GM12878 (cell line): Measurements from ENCODE around the gene TOP2B. TPM values are rescaled to one million over a fixed set of nuclear protein-coding genes. Genes with fewer than 3 reads are reported as not detected.
A peak's percentile ranks its signal among the peaks of the same experiment; 100 is the strongest.

Experiments used
- ATAC-seq: fragments of 200-7000 bp; cut with Tn5 transposase; 3 replicates; pipeline ENCODE4 v1.9.1; 2020; ENCODE audit warnings: mild to moderate bottlenecking, moderate library complexity
- BruUV-seq: library from RNA; stranded (reverse); fragments of 400-500 nt; replicated peaks from 2 replicates; lab custom pipeline; 2021; lab: Mats Ljungman, UMichigan
- CTCF ChIA-PET: fragments of 300-600 bp; sonication (Branson Sonifier 250); formaldehyde crosslinking; extraction: SDS; loops from one replicate; lab custom pipeline; 2021; ENCODE audit warnings: inconsistent platforms; lab: Yijun Ruan, JAX
- POLR2A ChIA-PET: fragments of 350-600 bp; formaldehyde crosslinking; extraction: SDS; loops from one replicate; lab custom pipeline; 2021; ENCODE audit warnings: inconsistent platforms; lab: Charles Lee
- RAD21 ChIA-PET: fragments of 300-600 bp; sonication (Branson Sonifier 250); formaldehyde crosslinking; loops from one replicate; lab custom pipeline; 2023; ENCODE audit warnings: antibody characterized with exemption; ENCODE audit not compliant: unreplicated experiment; lab: Charles Lee
- SMC1A ChIA-PET: fragments of 300-600 bp; sonication (Branson Sonifier 250); formaldehyde crosslinking; loops from one replicate; lab custom pipeline; 2023; ENCODE audit not compliant: unreplicated experiment, uncharacterized antibody; lab: Charles Lee
- DNase-seq: peaks from one replicate; pipeline ENCODE4 v3.0.0-alpha.2; 2011; ENCODE audit warnings: low read depth, low spot score
- FAIRE-seq: peaks from 3 replicates; lab custom pipeline; 2011; peaks lifted over from hg19 to GRCh38; lab: Jason Lieb, UNC
- H2AFZ ChIP-seq: 2 replicates; pipeline ENCODE4 v1.6.0; 2011; ENCODE audit warnings: low read depth, low read length, control low read depth; ENCODE audit not compliant: control insufficient read depth
- H3K27ac ChIP-seq: 2 replicates; pipeline ENCODE4 v1.5.1; 2011; ENCODE audit warnings: control low read depth; ENCODE audit not compliant: control insufficient read depth, insufficient read depth
- H3K27me3 ChIP-seq, 2 experiments: replicated peaks in 1 of 2; 2 replicates each; pipeline versions ENCODE4 v1.6.0 to v1.6.1; 2011; ENCODE audit warnings: low read length in 1 of 2; ENCODE audit not compliant: control insufficient read depth in 2 of 2, insufficient read depth in 2 of 2
- H3K36me3 ChIP-seq, 2 experiments: 2 replicates each; pipeline ENCODE4 v1.5.1; 2011; ENCODE audit warnings: low read length in 1 of 2; ENCODE audit not compliant: control insufficient read depth in 2 of 2, insufficient read depth in 2 of 2
- H3K4me1 ChIP-seq: 2 replicates; pipeline ENCODE4 v1.6.1; 2011; ENCODE audit warnings: mild to moderate bottlenecking, low read length, moderate library complexity, mixed read lengths; ENCODE audit not compliant: control insufficient read depth, insufficient read depth
- H3K4me2 ChIP-seq: 2 replicates; pipeline ENCODE4 v1.6.0; 2011; ENCODE audit warnings: control low read depth; ENCODE audit not compliant: control insufficient read depth, insufficient read depth
- H3K4me3 ChIP-seq: fragments of 200-600 bp; sonication (generic); 2 replicates; pipeline ENCODE4 v1.5.1; 2016
- H3K79me2 ChIP-seq: 2 replicates; pipeline ENCODE4 v1.6.0; 2011; ENCODE audit warnings: low read length; ENCODE audit not compliant: control insufficient read depth, insufficient read depth
- H3K9ac ChIP-seq: 2 replicates; pipeline ENCODE4 v1.8.0; 2011; ENCODE audit warnings: low read length, control low read depth, mixed read lengths; ENCODE audit not compliant: control insufficient read depth, insufficient read depth
- H3K9me3 ChIP-seq: replicated peaks from 3 replicates; pipeline ENCODE4 v1.5.1; 2011; ENCODE audit warnings: mild to moderate bottlenecking, low read length; ENCODE audit not compliant: control insufficient read depth, insufficient read depth
- H4K20me1 ChIP-seq: 2 replicates; pipeline ENCODE4 v1.6.0; 2011; ENCODE audit not compliant: control insufficient read depth, insufficient read depth
- BACH1 ChIP-seq: fragments of 450-650 bp; IDR thresholded peaks from 2 replicates; pipeline ENCODE4 v1.6.1; 2017; ENCODE audit warnings: mild to moderate bottlenecking, borderline replicate concordance
- CHD1 ChIP-seq: IDR thresholded peaks from 2 replicates; pipeline ENCODE4 v1.6.1; 2012; ENCODE audit warnings: low read depth, low read length, improper control_type of control experiment
- E2F8 ChIP-seq: fragments of 450-650 bp; IDR thresholded peaks from 2 replicates; pipeline ENCODE4 v1.6.1; 2018; ENCODE audit warnings: mild to moderate bottlenecking, low read depth, moderate library complexity; ENCODE audit not compliant: partially characterized antibody
- ETV6 ChIP-seq, 2 experiments: fragments of 450-650 bp in 1 of 2; IDR thresholded peaks in 1 of 2; conservative IDR thresholded peaks in 1 of 2; 2 replicates each; pipeline ENCODE4 v1.6.1; 2014; ENCODE audit warnings: antibody characterized with exemption in 1 of 2, borderline replicate concordance in 1 of 2, low read depth in 1 of 2, mild to moderate bottlenecking in 1 of 2, moderate library complexity in 1 of 2
- HDGF ChIP-seq: fragments of 450-650 bp; IDR thresholded peaks from 2 replicates; pipeline ENCODE4 v1.6.1; 2016; ENCODE audit warnings: antibody characterized with exemption
- IKZF1 ChIP-seq: fragments of 450-650 bp; conservative IDR thresholded peaks from 2 replicates; pipeline ENCODE4 v1.6.1; 2017; ENCODE audit warnings: antibody characterized with exemption, mild to moderate bottlenecking
- IKZF2 ChIP-seq, 2 experiments: fragments of 450-650 bp; IDR thresholded peaks; 2 replicates each; pipeline ENCODE4 v1.6.1; 2017; ENCODE audit warnings: mild to moderate bottlenecking in 2 of 2, moderate library complexity in 2 of 2
- NKRF ChIP-seq: fragments of 450-650 bp; conservative IDR thresholded peaks from 2 replicates; pipeline ENCODE4 v1.6.1; 2017; ENCODE audit warnings: mild to moderate bottlenecking, moderate library complexity
- NRF1 ChIP-seq: conservative IDR thresholded peaks from 2 replicates; pipeline ENCODE4 v1.6.1; 2011; ENCODE audit warnings: mild to moderate bottlenecking, low read depth, low read length, improper control_type of control experiment
- POLR2AphosphoS2 ChIP-seq: IDR thresholded peaks from 2 replicates; pipeline ENCODE4 v1.6.1; 2011; ENCODE audit warnings: low read depth, mild to moderate bottlenecking, low read length, improper control_type of control experiment, moderate library complexity
- USF1 ChIP-seq: IDR thresholded peaks from 2 replicates; pipeline ENCODE4 v1.6.1; 2011; ENCODE audit warnings: borderline replicate concordance, low read depth, mild to moderate bottlenecking, moderate library complexity, mixed read lengths, low read length; ENCODE audit not compliant: insufficient read depth; ENCODE audit errors: extremely low read length
- ZBTB4 ChIP-seq: fragments of 450-650 bp; formaldehyde crosslinking; IDR thresholded peaks from 2 replicates; pipeline ENCODE4 v1.4.0; 2022; ENCODE audit warnings: mild to moderate bottlenecking, moderate library complexity
- ZSCAN29 ChIP-seq: fragments of 450-650 bp; IDR thresholded peaks from 2 replicates; pipeline ENCODE4 v1.6.1; 2017; ENCODE audit warnings: mild to moderate bottlenecking, moderate library complexity
- in situ Hi-C: fragments of 300-500 bp; cut with MboI; formaldehyde crosslinking; loops from 9 replicates; pipeline ENCODE4 v1.14.3; 2018; ENCODE audit warnings: mixed read lengths
- intact Hi-C: fragments of 100-400 bp; cut with micrococcal nuclease; formaldehyde crosslinking; loops from one replicate; pipeline ENCODE4 v1.14.2; 2022; ENCODE audit not compliant: unreplicated experiment
- polyA plus RNA-seq, 11 experiments: library from polyadenylated mRNA; depleted of rRNA in 4 of 11; unstranded in 6 of 11; stranded (reverse) in 5 of 11; fragments of >200 nt; fragmentation: Nextera tagmentation in 4 of 11; fragmentation: Illumina TruSeq in 1 of 11; extraction: Ambion mirVana in 4 of 11; extraction: Trizol in 1 of 11; gene quantifications; 1 replicate in 1 of 11; 2 replicates in 10 of 11; pipeline versions ENCODE4 v1.2.1 to v1.2.3, GENCODE V29; 2011 to 2016; ENCODE audit warnings: inconsistent platforms in 2 of 11, missing spikeins in 2 of 11, low read depth in 1 of 11
- total RNA-seq, 4 experiments: library from RNA; depleted of rRNA in 3 of 4; stranded (reverse); fragments of >200 nt in 3 of 4; fragmentation: Illumina TruSeq in 1 of 4; extraction: Trizol in 1 of 4; gene quantifications; 2 replicates each; pipeline versions ENCODE4 v1.2.1 to v1.2.3, GENCODE V29; 2013 to 2021

Gene TOP2B
- total and polyA plus RNA-seq, 10 of the 15 experiments (the other 5 are each of a cell fraction or from before 2014, with no cell fraction given), result 28.6 to 134 (median 83.4) TPM

- Histone ChIP-seq H3K4me3 (peak overlapping the region; percentile 34; the same call in 1 of the 2 replicates), H3K36me3 (no peaks in the 10 kb centered on the region), H3K27ac (no peak overlapping the region), H4K20me1 (no peaks in the 10 kb centered on the region), H3K4me1 (peaks cover 7% of the 10 kb centered on the region), H3K27me3 (no peaks in the 10 kb centered on the region), H3K9me3 (no peaks in the 10 kb centered on the region; the same call in 2 of the 3 replicates), H3K79me2 (peaks cover 82% of the 10 kb centered on the region), H3K4me2 (peak overlapping the region; percentile 8), H2AFZ (no peak overlapping the region), H3K9ac (no peak overlapping the region)
- FAIRE-seq (peak; percentile 61), DNase-seq (no peak), ATAC-seq (no peak; the same call in 2 of the 3 replicates)
- no TSS peak for BruUV-seq
- intact Hi-C loops, result no loop called here
- ChIA-PET SMC1A (interaction anchor here (1.0 to 1.5 kb wide), 7 partner anchors 8 to 200 kb away, joined by 3 to 5 read pairs (median 3); no protein-coding TSS in a partner anchor), POLR2A (interaction anchor here (1.0 to 1.8 kb wide), 2 partner anchors 124 to 135 kb away, joined by 4 to 5 read pairs; no protein-coding TSS in a partner anchor), CTCF (interaction anchor here (1.1 to 8.4 kb wide), 3 partner anchors 9 to 200 kb away, joined by 4 to 93 read pairs (median 11); no protein-coding TSS in a partner anchor), RAD21 (interaction anchor here (0.9 to 6.2 kb wide), 3 partner anchors 9 to 197 kb away, joined by 3 to 44 read pairs (median 3); no protein-coding TSS in a partner anchor)
- in situ Hi-C loops, result loop anchor here (10.0 kb wide), 1 partner anchor 458 kb away; no protein-coding TSS in a partner anchor
- no peak for TF ChIP-seq HDGF
- no peak for TF ChIP-seq E2F8
- TF ChIP-seq ETV6 (conservative IDR thresholded peaks at IDR 0.05 in 1 of 2, IDR thresholded peaks at IDR 0.05 in 1 of 2; ENCODE audit: borderline replicate concordance in 1 of 2, low read depth in 1 of 2), result no peak
- no peak for TF ChIP-seq ZBTB4 (CRISPR knock-in tag)
- no peak for TF ChIP-seq USF1
- TF ChIP-seq NRF1, result no peak
- TF ChIP-seq ZSCAN29, result no peak
- TF ChIP-seq BACH1, result no peak
- no peak for TF ChIP-seq NKRF
- no peak for TF ChIP-seq IKZF1
- no peak for TF ChIP-seq CHD1
- no peak for TF ChIP-seq IKZF2 (IDR thresholded peaks at IDR 0.05)
- TF ChIP-seq POLR2AphosphoS2, result no peak
Measured at GRCh38 chr3:25657293-25657692, 7.4 kb downstream of the TOP2B start.
